Measurements from ENCODE around the gene SH2D4B.

DNA sequence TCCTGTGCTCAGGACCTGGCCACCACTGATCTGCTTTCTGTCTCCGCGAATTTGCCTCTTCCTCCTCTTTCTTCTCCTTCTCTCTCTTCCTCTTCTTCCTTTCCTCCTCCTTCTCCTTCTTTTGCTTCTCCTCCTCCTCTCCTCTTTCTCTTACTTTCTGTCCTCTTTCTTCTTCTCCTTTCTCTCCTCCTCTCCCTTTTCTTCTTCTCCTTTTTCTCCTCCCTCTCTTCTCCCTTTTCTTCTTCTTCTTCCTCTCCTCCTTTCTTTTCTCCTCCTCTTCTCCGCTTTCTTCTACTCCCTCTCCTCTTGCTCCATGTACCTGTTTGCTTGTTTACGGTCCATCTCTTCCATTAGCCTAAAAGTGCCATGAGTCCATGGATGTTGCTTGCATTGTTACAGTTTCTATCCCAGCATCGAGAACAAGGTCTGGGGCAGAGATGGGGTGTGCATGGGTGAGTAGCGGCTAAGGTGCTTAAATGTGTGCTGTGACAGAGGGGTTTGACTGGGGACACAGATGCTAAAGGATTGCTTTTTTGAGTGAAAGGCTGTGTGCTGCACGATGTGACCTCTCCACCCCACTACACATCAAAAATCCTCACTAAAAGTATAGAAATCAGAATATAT, 7.7 kb downstream of the SH2D4B start:
- TF ChIP-seq POLR2A (IDR thresholded peaks at IDR 0.05; ENCODE audit: low read depth, low read length) (no peak), POLR2AphosphoS5 (IDR thresholded peaks at IDR 0.05; ENCODE audit: low read depth, low read length) (no peak)
